Measurements from ENCODE around the gene CARS2. TPM values are rescaled to one million over a fixed set of nuclear protein-coding genes. Genes with fewer than 3 reads are reported as not detected.

CARS2 gene
- total and polyA plus RNA-seq, 2 of the 8 experiments (the other 6 are each of a cell fraction or from before 2014, with no cell fraction given): 47.7 to 55.9 TPM

DNA sequence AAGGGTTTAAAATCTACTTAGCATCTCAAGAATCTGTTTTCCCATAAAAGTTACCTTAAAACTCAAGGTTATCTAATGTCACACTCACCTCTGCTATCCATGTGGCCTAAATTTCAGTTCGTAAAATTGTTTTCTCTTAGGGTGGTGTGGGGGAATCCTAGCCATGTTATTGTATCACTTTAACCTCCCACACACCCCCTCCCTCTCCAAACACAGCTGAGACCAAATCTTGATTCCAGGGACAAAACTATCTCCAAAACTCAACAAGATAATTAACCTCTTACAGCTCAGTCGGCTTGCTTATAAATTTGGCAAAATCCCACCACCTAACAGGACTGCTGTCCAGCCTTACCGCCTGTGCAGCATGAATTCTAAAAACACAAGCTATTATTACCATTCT, 3.8 kb downstream of the CARS2 start:
- CTCF ChIA-PET (ENCODE audit: partially characterized antibody): interaction anchor here (0.7 to 4.3 kb wide), 12 partner anchors 10 to 246 kb away, joined by 3 to 13 read pairs (median 4); no protein-coding TSS in a partner anchor
- H3K79me2 ChIP-seq (ENCODE audit: control insufficient read depth in 1 of 2, insufficient read depth in 2 of 2, low read length in 2 of 2): peaks cover 0 to 10% of the 10 kb centered on the region in 2 experiments; a peak in 2 of 4 replicates
- FAIRE-seq: no peak

More for the DNA sequence above, 3.8 kb downstream of the CARS2 start:
- Histone ChIP-seq H2BK5ac (ENCODE audit: low read depth, low read length) (no peak overlapping the region), H3K4me3 (ENCODE audit: extremely low read depth in 1 of 4, insufficient read depth in 2 of 4, low read depth in 3 of 4, low read length in 4 of 4) (no peak overlapping the region), H2AFZ (ENCODE audit: low read length) (no peak overlapping the region), H3K23ac (ENCODE audit: insufficient read length) (no peak overlapping the region), H2AK5ac (ENCODE audit: low read depth, low read length) (no peak overlapping the region), H4K20me1 (replicated peaks in 1 of 2; ENCODE audit: control insufficient read depth in 1 of 2, insufficient read depth in 2 of 2, low read length in 2 of 2) (peaks cover 0 to 7% of the 10 kb centered on the region in 2 experiments), H3K4ac (replicated peaks; ENCODE audit: insufficient read length, low read depth, low read length) (no peak overlapping the region), H3K9me3 (ENCODE audit: insufficient read depth in 2 of 2, low read depth in 1 of 2, low read length in 1 of 2) (no peaks in the 10 kb centered on the region), H2BK12ac (ENCODE audit: low read depth, low read length) (no peak overlapping the region), H3K14ac (ENCODE audit: insufficient read length) (no peak overlapping the region), H3K27me3 (replicated peaks in 1 of 4; ENCODE audit: control insufficient read depth in 3 of 4, extremely low read depth in 1 of 4, insufficient read depth in 3 of 4, low read length in 3 of 4) (no peaks in the 10 kb centered on the region), H2BK20ac (ENCODE audit: low read length) (no peak overlapping the region), H4K5ac (ENCODE audit: insufficient read length, low read depth, low read length) (no peak overlapping the region), H3K56ac (replicated peaks; ENCODE audit: insufficient read length, low read depth, low read length) (no peak overlapping the region), H3K36me3 (ENCODE audit: control insufficient read depth in 2 of 4, insufficient read depth in 4 of 4, low read length in 3 of 4) (peaks cover 4 to 29% (median 24%) of the 10 kb centered on the region in 4 experiments; a peak in 6 of 8 replicates), H4K8ac (ENCODE audit: extremely low read depth, insufficient read depth, low read length) (no peak overlapping the region), H2BK120ac (replicated peaks; ENCODE audit: low read depth, low read length) (no peak overlapping the region), H3K4me1 (replicated peaks in 1 of 4; ENCODE audit: control insufficient read depth in 3 of 4, insufficient read depth in 4 of 4, low read length in 3 of 4) (peaks cover 0 to 14% (median 6%) of the 10 kb centered on the region in 4 experiments; a peak in 4 of 7 replicates), H3K79me1 (ENCODE audit: low read depth, low read length) (peaks cover 10% of the 10 kb centered on the region), H2BK15ac (ENCODE audit: low read length) (no peak overlapping the region), H3K4me2 (ENCODE audit: insufficient read depth in 1 of 2, low read depth in 2 of 2, low read length in 2 of 2) (no peak overlapping the region), H4K91ac (replicated peaks; ENCODE audit: insufficient read length, low read length) (no peak overlapping the region), H3K23me2 (ENCODE audit: low read depth, low read length) (peaks cover 8% of the 10 kb centered on the region), H3K18ac (ENCODE audit: extremely low read depth, low read length) (no peak overlapping the region), H3K27ac (ENCODE audit: low read depth, low read length) (no peak overlapping the region), H3K9ac (replicated peaks in 1 of 4; ENCODE audit: extremely low read depth in 1 of 4, low read depth in 3 of 4, low read length in 3 of 4) (no peak overlapping the region)
- WGBS, 2 experiments (ENCODE audit: extremely low coverage in 1 of 2, insufficient coverage in 1 of 2, insufficient read length in 1 of 2, insufficient replicate concordance in 2 of 2, low coverage in 1 of 2, low lambda C conversion rate in 2 of 2, missing lambda C conversion rate in 1 of 2): 62% methylated on average over 3 of the region's 3 CpGs; no CpG with 5 or more reads in 1 of the 2 experiments
- no peak for TF ChIP-seq TCF12 (IDR thresholded peaks at IDR 0.05; ENCODE audit: low read depth, low read length)
- TF ChIP-seq KDM4A (IDR thresholded peaks at IDR 0.05; ENCODE audit: low read depth, low read length, severe bottlenecking): no peak
- TF ChIP-seq TAF7 (optimal IDR thresholded peaks at IDR 0.05; ENCODE audit: borderline replicate concordance, low read depth, low read length): no peak
- DNase-seq (ENCODE audit: low read depth in 1 of 2, low spot score in 2 of 2): no peak
- POLR2A ChIA-PET (ENCODE audit: partially characterized antibody): interaction anchor here (0.6 to 6.5 kb wide), 6 partner anchors 10 to 131 kb away, joined by 3 to 43 read pairs (median 8); no protein-coding TSS in a partner anchor

Data from H1 (cell line).